NCI-H2029 treated with DMSO at 0.1 percent for 48 hours (cell line): Measurements from ENCODE around the gene ZFHX3.

ENCODE experiments used
- DNase-seq: peaks from one replicate; lab custom pipeline; 2025; lab: John Stamatoyannopoulos, UW

Gene ZFHX3

GRCh38 chr16:73056921-73057290, 9.0 kb upstream of the ZFHX3 start:
- no peak for DNase-seq

- no peak for DNase-seq
Observed at GRCh38 chr16:73056448-73056847, 8.5 kb upstream of the ZFHX3 start.

- peak; percentile 87 for DNase-seq
Observed at GRCh38 chr16:73054813-73055482, 7.0 kb upstream of the ZFHX3 start.

GRCh38 chr16:73054498-73054812, 6.5 kb upstream of the ZFHX3 start:
- DNase-seq: no peak

- no peak for DNase-seq
Observed at GRCh38 chr16:73054125-73054484, 6.2 kb upstream of the ZFHX3 start.

- peak; percentile 69 for DNase-seq
Observed at GRCh38 chr16:73053364-73054124, 5.6 kb upstream of the ZFHX3 start.

GRCh38 chr16:73053038-73053363, 5.1 kb upstream of the ZFHX3 start:
- no peak for DNase-seq

- no peak for DNase-seq
Observed at GRCh38 chr16:73052576-73052975, 4.6 kb upstream of the ZFHX3 start.

GRCh38 chr16:73051961-73052360, 4.0 kb upstream of the ZFHX3 start:
- DNase-seq: no peak

GRCh38 chr16:73051226-73051625, 3.3 kb upstream of the ZFHX3 start:
- DNase-seq: no peak

- DNase-seq: no peak
Observed at GRCh38 chr16:73050201-73051099, 2.5 kb upstream of the ZFHX3 start.

- no peak for DNase-seq
Observed at GRCh38 chr16:73049511-73049910, 1.6 kb upstream of the ZFHX3 start.

- no peak for DNase-seq
Observed at GRCh38 chr16:73049091-73049490, 1.2 kb upstream of the ZFHX3 start.

GRCh38 chr16:73048292-73049080, 558 bp upstream of the ZFHX3 start:
- no peak for DNase-seq

GRCh38 chr16:73047221-73047535, 750 bp downstream of the ZFHX3 start:
- no peak for DNase-seq

- no peak for DNase-seq
Observed at GRCh38 chr16:73046849-73047214, 1.1 kb downstream of the ZFHX3 start.

- DNase-seq: no peak
Observed at GRCh38 chr16:73046202-73046848, 1.6 kb downstream of the ZFHX3 start.

GRCh38 chr16:73043828-73044467, 4.0 kb downstream of the ZFHX3 start:
- DNase-seq: no peak

GRCh38 chr16:73042807-73043206, 5.1 kb downstream of the ZFHX3 start:
- no peak for DNase-seq

GRCh38 chr16:73041676-73042075, 6.3 kb downstream of the ZFHX3 start:
- no peak for DNase-seq

- DNase-seq: no peak
Observed at GRCh38 chr16:73040735-73041402, 7.1 kb downstream of the ZFHX3 start.
